ENCODE results near the gene PLCL1.

Gene PLCL1

GRCh38 chr2:197877038-197877437 is 72.6 kb downstream of the PLCL1 start:
- no peak for DNase-seq (ENCODE audit: low spot score)
- no peak for TF ChIP-seq CTCF (IDR thresholded peaks at IDR 0.05; ENCODE audit: extremely low read depth, missing control alignments)

- no peak for DNase-seq (ENCODE audit: low spot score)
- TF ChIP-seq CTCF (IDR thresholded peaks at IDR 0.05; ENCODE audit: extremely low read depth, missing control alignments): no peak
Measured at GRCh38 chr2:197878792-197879191, 74.4 kb downstream of the PLCL1 start.

- DNase-seq (ENCODE audit: low spot score): no peak
- no peak for TF ChIP-seq CTCF (IDR thresholded peaks at IDR 0.05; ENCODE audit: extremely low read depth, missing control alignments)
Measured at GRCh38 chr2:197879812-197880408, 75.5 kb downstream of the PLCL1 start.

- DNase-seq (ENCODE audit: low spot score): no peak
- TF ChIP-seq CTCF (IDR thresholded peaks at IDR 0.05; ENCODE audit: extremely low read depth, missing control alignments): no peak
Measured at GRCh38 chr2:197883354-197884032, 79.1 kb downstream of the PLCL1 start.

GRCh38 chr2:197884252-197884651 is 79.9 kb downstream of the PLCL1 start:
- no peak for TF ChIP-seq CTCF (IDR thresholded peaks at IDR 0.05; ENCODE audit: extremely low read depth, missing control alignments)
- DNase-seq (ENCODE audit: low spot score): no peak

- no peak for TF ChIP-seq CTCF (IDR thresholded peaks at IDR 0.05; ENCODE audit: extremely low read depth, missing control alignments)
- no peak for DNase-seq (ENCODE audit: low spot score)
Measured at GRCh38 chr2:197885126-197885525, 80.7 kb downstream of the PLCL1 start.

- DNase-seq (ENCODE audit: low spot score): no peak
- TF ChIP-seq CTCF (IDR thresholded peaks at IDR 0.05; ENCODE audit: extremely low read depth, missing control alignments): no peak
Measured at GRCh38 chr2:197885587-197885986, 81.2 kb downstream of the PLCL1 start.
